GM13977 (cell line): Measurements from ENCODE around the gene LRRFIP1.

ENCODE experiments used
- DNase-seq: peaks from one replicate; pipeline ENCODE4 v3.0.0; 2012; ENCODE audit warnings: low spot score
- in situ Hi-C: fragments of 300-500 bp; cut with MboI; formaldehyde crosslinking; loops from one replicate; pipeline ENCODE4 v1.12.0; 2022; ENCODE audit warnings: low sequenced_read_pairs, low pct_unique_long_range_greater_than_20kb, mixed read lengths, inconsistent platforms; ENCODE audit not compliant: unreplicated experiment
- TF ChIP-seq, protein P1 (sequence below): IDR thresholded peaks from 2 replicates; pipeline ENCODE4 v1.5.1; 2012; ENCODE audit warnings: mild to moderate bottlenecking, control low read depth; ENCODE audit not compliant: insufficient read depth; ENCODE audit errors: extremely low read depth, missing control alignments

LRRFIP1 gene

GRCh38 chr2:237649541-237650454, 22.4 kb downstream of the LRRFIP1 start:
- TF ChIP-seq, protein P1, sequence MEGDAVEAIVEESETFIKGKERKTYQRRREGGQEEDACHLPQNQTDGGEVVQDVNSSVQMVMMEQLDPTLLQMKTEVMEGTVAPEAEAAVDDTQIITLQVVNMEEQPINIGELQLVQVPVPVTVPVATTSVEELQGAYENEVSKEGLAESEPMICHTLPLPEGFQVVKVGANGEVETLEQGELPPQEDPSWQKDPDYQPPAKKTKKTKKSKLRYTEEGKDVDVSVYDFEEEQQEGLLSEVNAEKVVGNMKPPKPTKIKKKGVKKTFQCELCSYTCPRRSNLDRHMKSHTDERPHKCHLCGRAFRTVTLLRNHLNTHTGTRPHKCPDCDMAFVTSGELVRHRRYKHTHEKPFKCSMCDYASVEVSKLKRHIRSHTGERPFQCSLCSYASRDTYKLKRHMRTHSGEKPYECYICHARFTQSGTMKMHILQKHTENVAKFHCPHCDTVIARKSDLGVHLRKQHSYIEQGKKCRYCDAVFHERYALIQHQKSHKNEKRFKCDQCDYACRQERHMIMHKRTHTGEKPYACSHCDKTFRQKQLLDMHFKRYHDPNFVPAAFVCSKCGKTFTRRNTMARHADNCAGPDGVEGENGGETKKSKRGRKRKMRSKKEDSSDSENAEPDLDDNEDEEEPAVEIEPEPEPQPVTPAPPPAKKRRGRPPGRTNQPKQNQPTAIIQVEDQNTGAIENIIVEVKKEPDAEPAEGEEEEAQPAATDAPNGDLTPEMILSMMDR: no peak
- in situ Hi-C loops: no loop called here
- no peak for DNase-seq

GRCh38 chr2:237650455-237650850, 23.1 kb downstream of the LRRFIP1 start:
- TF ChIP-seq, protein P1: no peak
- in situ Hi-C loops: no loop called here
- no peak for DNase-seq

- in situ Hi-C loops: no loop called here
- no peak for DNase-seq
Measured at GRCh38 chr2:237651761-237652160, 24.4 kb downstream of the LRRFIP1 start.

DNA sequence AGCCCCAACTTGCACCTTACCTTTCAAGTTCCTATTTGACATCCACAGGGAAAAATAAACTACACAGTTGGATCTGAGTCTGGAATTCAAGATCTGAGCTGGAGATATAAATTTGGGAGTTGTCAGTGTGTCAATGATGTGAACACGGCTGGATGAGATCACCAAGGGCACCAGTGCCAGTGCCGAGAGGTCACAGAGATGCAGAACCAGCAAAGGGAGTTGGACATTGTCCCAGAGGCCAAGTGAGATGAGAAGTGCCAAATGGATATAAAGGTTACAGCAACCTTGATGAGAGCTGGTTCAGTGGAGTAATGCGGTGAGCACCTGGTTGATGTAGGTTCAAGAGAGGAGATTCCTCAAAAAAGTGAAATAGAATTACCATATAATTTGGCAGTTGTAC, 24.8 kb downstream of the LRRFIP1 start:
- DNase-seq: no peak
- in situ Hi-C loops: no loop called here
- TF ChIP-seq, protein P1: no peak

More at GRCh38 chr2:237651761-237652160, 24.4 kb downstream of the LRRFIP1 start:
- TF ChIP-seq, protein P1: no peak

DNA sequence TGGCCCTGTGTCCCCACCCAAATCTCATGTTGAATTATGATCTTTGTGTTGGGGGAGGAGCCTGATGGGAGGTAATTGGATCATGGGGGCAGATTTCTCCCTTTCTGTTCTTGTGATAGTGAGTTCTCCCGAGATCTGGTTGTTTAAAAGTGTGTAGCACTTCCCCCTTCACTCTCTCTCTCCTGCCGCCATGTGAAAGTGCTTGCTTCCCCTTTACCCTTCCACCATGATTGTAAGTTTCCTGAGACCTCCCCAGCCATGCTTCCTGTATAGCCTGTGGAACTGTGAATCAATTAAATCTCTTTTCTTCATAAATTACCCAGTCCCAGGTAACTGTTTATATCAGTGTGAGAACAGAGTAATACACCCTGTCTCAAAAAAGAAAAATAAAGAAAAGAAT, 25.5 kb downstream of the LRRFIP1 start:
- DNase-seq: no peak
- TF ChIP-seq, protein P1: no peak
- in situ Hi-C loops: no loop called here

GRCh38 chr2:237653776-237654558, 26.6 kb downstream of the LRRFIP1 start:
- no peak for DNase-seq
- in situ Hi-C loops: no loop called here
- TF ChIP-seq, protein P1: no peak
